K562 (cell line): ENCODE measurements around the gene METTL25. TPM values are rescaled to one million over a fixed set of nuclear protein-coding genes. Genes with fewer than 3 reads are reported as not detected.

Experiments used
- ATAC-seq: fragments of 200-7000 bp; cut with Tn5 transposase; 3 replicates; pipeline ENCODE4 v1.9.1; 2020; ENCODE audit warnings: moderate library complexity
- BruUV-seq: library from RNA; stranded (reverse); fragments of 400-500 nt; replicated peaks from 2 replicates; lab custom pipeline; 2021; lab: Mats Ljungman, UMichigan
- CTCF ChIA-PET: fragments of 300-600 bp; formaldehyde crosslinking; extraction: SDS; loops from one replicate; lab custom pipeline; 2021; ENCODE audit warnings: low intra/inter-chr PET ratio; lab: Yijun Ruan, JAX
- POLR2A ChIA-PET: fragments of 300-600, 350-650 bp; sonication (Branson Sonifier 250); formaldehyde crosslinking; extraction: SDS; loops from one replicate; lab custom pipeline; 2021; ENCODE audit warnings: antibody characterized with exemption, inconsistent platforms; lab: Yijun Ruan, JAX
- DNase-seq, 4 experiments: peaks; one replicate each; pipeline versions ENCODE4 v3.0.0 to v3.0.0-alpha.2; 2011 to 2018; ENCODE audit warnings: low spot score in 3 of 4, mixed read lengths in 3 of 4; ENCODE audit errors: extremely low read depth in 1 of 4
- FAIRE-seq: peaks from 2 replicates; lab custom pipeline; 2011; peaks lifted over from hg19 to GRCh38; lab: Jason Lieb, UNC
- H2AFZ ChIP-seq: 2 replicates; pipeline ENCODE4 v1.6.0; 2011; ENCODE audit warnings: low read depth, low read length, control low read depth, inconsistent platforms
- H3K27ac ChIP-seq: fragments of 200-600 bp; 3 replicates; pipeline ENCODE4 v1.8.0; 2011; ENCODE audit warnings: low read depth, mild to moderate bottlenecking, control low read depth, inconsistent platforms, low read length, moderate library complexity, mixed read lengths; ENCODE audit errors: extremely low read depth
- H3K27me3 ChIP-seq, 2 experiments: fragments of 300-600 bp in 1 of 2; 2 replicates in 1 of 2; 3 replicates in 1 of 2; pipeline versions ENCODE4 v1.6.0 to v1.8.0; 2011; ENCODE audit warnings: inconsistent platforms in 2 of 2, low read length in 2 of 2, mild to moderate bottlenecking in 1 of 2, mixed read lengths in 1 of 2, moderate library complexity in 1 of 2; ENCODE audit not compliant: control insufficient read depth in 2 of 2, insufficient read depth in 2 of 2
- H3K36me3 ChIP-seq: fragments of 300-600 bp; 3 replicates; pipeline ENCODE4 v1.8.0; 2011; ENCODE audit warnings: mild to moderate bottlenecking, low read length, inconsistent platforms; ENCODE audit not compliant: control insufficient read depth, insufficient read depth
- H3K4me1 ChIP-seq, 2 experiments: fragments of 200-600 bp in 1 of 2; replicated peaks in 1 of 2; 2 replicates in 1 of 2; 3 replicates in 1 of 2; pipeline versions ENCODE4 v1.5.1 to v1.8.0; 2011; ENCODE audit warnings: inconsistent platforms in 2 of 2, low read length in 2 of 2, mild to moderate bottlenecking in 1 of 2, mixed read lengths in 1 of 2, moderate library complexity in 1 of 2; ENCODE audit not compliant: control insufficient read depth in 2 of 2, insufficient read depth in 2 of 2
- H3K4me2 ChIP-seq: 2 replicates; pipeline ENCODE4 v1.6.1; 2011; ENCODE audit warnings: low read length, control low read depth, inconsistent platforms, mixed read lengths; ENCODE audit not compliant: insufficient read depth
- H3K4me3 ChIP-seq: fragments of 200-600 bp; sonication (generic), shearing (Covaris generic); 2 replicates; pipeline ENCODE4 v1.5.1; 2016; ENCODE audit warnings: control low read depth, inconsistent platforms
- H3K79me2 ChIP-seq: fragments of 200-600 bp; 3 replicates; pipeline ENCODE4 v1.8.0; 2011; ENCODE audit warnings: low read length, inconsistent platforms; ENCODE audit not compliant: control insufficient read depth, insufficient read depth
- H3K9ac ChIP-seq, 2 experiments: 2 replicates each; pipeline versions ENCODE4 v1.6.0 to v1.6.1; 2011; ENCODE audit warnings: low read depth in 2 of 2, low read length in 2 of 2, control low read depth in 1 of 2, inconsistent platforms in 1 of 2, mild to moderate bottlenecking in 1 of 2, mixed read lengths in 1 of 2; ENCODE audit not compliant: insufficient read depth in 1 of 2
- H3K9me1 ChIP-seq: one replicate; pipeline ENCODE4 v1.6.0; 2011; ENCODE audit warnings: inconsistent platforms, mild to moderate bottlenecking, low read length, moderate library complexity; ENCODE audit not compliant: control insufficient read depth, insufficient read depth
- H3K9me3 ChIP-seq: replicated peaks from 2 replicates; pipeline ENCODE4 v1.5.1; 2011; ENCODE audit warnings: low read depth, low read length, inconsistent platforms; ENCODE audit not compliant: control insufficient read depth, insufficient read depth
- H4K20me1 ChIP-seq: replicated peaks from 2 replicates; pipeline ENCODE4 v1.6.1; 2011; ENCODE audit warnings: low read length, inconsistent platforms, mixed read lengths; ENCODE audit not compliant: control insufficient read depth, insufficient read depth
- ARNT ChIP-seq, 2 experiments: fragments of 450-650 bp; IDR thresholded peaks; 2 replicates each; pipeline ENCODE4 v1.6.1; 2016; ENCODE audit warnings: mild to moderate bottlenecking in 1 of 2
- ERF ChIP-seq: fragments of 450-650 bp; formaldehyde crosslinking; IDR thresholded peaks from 2 replicates; pipeline ENCODE4 v1.4.0; 2020; ENCODE audit warnings: mild to moderate bottlenecking, mixed read lengths
- MAZ ChIP-seq, 2 experiments: fragments of 450-650 bp in 1 of 2; sonication (generic) in 1 of 2; formaldehyde crosslinking; IDR thresholded peaks in 1 of 2; conservative IDR thresholded peaks in 1 of 2; 2 replicates each; pipeline versions ENCODE4 v1.4.0 to v1.5.0; 2020; ENCODE audit warnings: mild to moderate bottlenecking in 1 of 2, missing genetic modification reagents in 1 of 2
- MTF1 ChIP-seq: fragments of 250-450 bp; sonication (Bioruptor Pico); IDR thresholded peaks from 2 replicates; pipeline ENCODE4 v1.9.0; 2021; ENCODE audit warnings: moderate library complexity, mild to moderate bottlenecking, inconsistent platforms, borderline replicate concordance
- NRF1 ChIP-seq, 2 experiments: fragments of 450-650 bp; IDR thresholded peaks in 1 of 2; conservative IDR thresholded peaks in 1 of 2; 2 replicates each; pipeline ENCODE4 v1.6.1; 2014; ENCODE audit warnings: mild to moderate bottlenecking in 2 of 2
- POLR3A ChIP-seq: IDR thresholded peaks from 2 replicates; pipeline ENCODE4 v1.6.1; 2011; ENCODE audit warnings: borderline replicate concordance, mild to moderate bottlenecking, moderate library complexity; ENCODE audit not compliant: insufficient read length, insufficient read depth; ENCODE audit errors: extremely low read depth
- RAD21 ChIP-seq, 2 experiments: fragments of 250-450 bp in 1 of 2; fragments of 450-650 bp in 1 of 2; sonication (Bioruptor Pico) in 1 of 2; formaldehyde crosslinking in 1 of 2; IDR thresholded peaks in 1 of 2; conservative IDR thresholded peaks in 1 of 2; 2 replicates each; pipeline versions ENCODE4 v1.4.0 to v1.8.0; 2020 to 2022; ENCODE audit warnings: mild to moderate bottlenecking in 2 of 2, moderate library complexity in 1 of 2
- SMARCB1 ChIP-seq: IDR thresholded peaks from 2 replicates; pipeline ENCODE4 v1.6.1; 2011; ENCODE audit warnings: improper control_type of control experiment, low read depth; ENCODE audit not compliant: insufficient read length
- SMC3 ChIP-seq: conservative IDR thresholded peaks from 2 replicates; pipeline ENCODE4 v1.6.1; 2011; ENCODE audit warnings: low read depth, low read length, improper control_type of control experiment; ENCODE audit not compliant: insufficient read depth
- ZNF140 ChIP-seq: fragments of 250-450 bp; sonication (Bioruptor Pico); IDR thresholded peaks from 2 replicates; pipeline ENCODE4 v1.8.0; 2021; ENCODE audit warnings: moderate library complexity, mild to moderate bottlenecking, inconsistent platforms
- ZNF696 ChIP-seq: fragments of 250-450 bp; sonication (Bioruptor Pico); conservative IDR thresholded peaks from 2 replicates; pipeline ENCODE4 v1.4.0; 2020; ENCODE audit warnings: mild to moderate bottlenecking, moderate library complexity
- WGBS: fragments of 100-300 bp; shearing (Covaris generic); methylation state at CpG from one replicate; pipeline ENCODE4 v1.1.6; 2016; ENCODE audit warnings: low coverage, mixed read lengths; ENCODE audit not compliant: insufficient coverage; ENCODE audit errors: missing lambda C conversion rate; 5-methylcytosine and 5-hydroxymethylcytosine counted together
- in situ Hi-C: fragments of 300-500 bp; cut with MboI; formaldehyde crosslinking; loops from 4 replicates; pipeline ENCODE4 v1.15.0; 2018; ENCODE audit warnings: inconsistent platforms, mixed read lengths
- intact Hi-C: fragments of 100-400 bp; cut with micrococcal nuclease; formaldehyde crosslinking; loops from 2 replicates; pipeline ENCODE4 v1.14.2; 2022
- polyA plus RNA-seq, 8 experiments: library from polyadenylated mRNA; depleted of rRNA in 4 of 8; stranded (reverse) in 5 of 8; unstranded in 3 of 8; fragments of >200 nt; fragmentation: Nextera tagmentation in 2 of 8; fragmentation: Illumina TruSeq in 1 of 8; extraction: Ambion mirVana in 2 of 8; extraction: Trizol in 1 of 8; gene quantifications; 2 replicates each; pipeline versions ENCODE4 v1.2.1 to v1.2.3, GENCODE V29; 2011 to 2014; ENCODE audit warnings: inconsistent platforms in 1 of 8, missing spikeins in 1 of 8
- total RNA-seq, 7 experiments: library from RNA; depleted of rRNA in 6 of 7; stranded (reverse); fragments of >200 nt in 6 of 7; fragmentation: Illumina TruSeq in 2 of 7; extraction: Trizol in 2 of 7; gene quantifications; 2 replicates each; pipeline versions ENCODE4 v1.2.1 to v1.2.3, GENCODE V29; 2011 to 2021; ENCODE audit warnings: low replicate concordance in 1 of 7
- TF ChIP-seq, protein P1 (sequence below): fragments of 450-650 bp; formaldehyde crosslinking; IDR thresholded peaks from 2 replicates; pipeline ENCODE4 v1.4.0; 2020; ENCODE audit warnings: mild to moderate bottlenecking, moderate library complexity
- TF ChIP-seq, protein P2 (sequence below): fragments of 450-650 bp; IDR thresholded peaks from 2 replicates; pipeline ENCODE4 v1.6.1; 2018; ENCODE audit not compliant: partially characterized antibody

The METTL25 gene
- total and polyA plus RNA-seq, 9 of the 15 experiments (the other 6 are each of a cell fraction or from before 2014, with no cell fraction given) = 0.50 to 2.4 (median 1.9) TPM

GRCh38 chr12:82527165-82527780, 168.9 kb downstream of the METTL25 start:
- no peak overlapping the region for H2AFZ ChIP-seq
- 12% methylated on average over 5 of the region's 5 CpGs for WGBS
- H3K9me1 ChIP-seq = no peaks in the 10 kb centered on the region
- H3K4me3 ChIP-seq = no peak overlapping the region
- H3K4me2 ChIP-seq = no peak overlapping the region
- peak; percentile 61 for FAIRE-seq
- DNase-seq = peak; percentile 17 to 52 (median 31)
- no peaks in the 10 kb centered on the region for H3K4me1 ChIP-seq
- BruUV-seq = no TSS peak
- H3K27ac ChIP-seq = no peak overlapping the region
- H3K79me2 ChIP-seq = no peaks in the 10 kb centered on the region
- ChIA-PET CTCF (no interaction called here), POLR2A (no interaction called here)
- no peaks in the 10 kb centered on the region for H4K20me1 ChIP-seq
- H3K9me3 ChIP-seq = no peaks in the 10 kb centered on the region
- intact Hi-C loops = no loop called here
- in situ Hi-C loops = no loop called here
- no peaks in the 10 kb centered on the region for H3K36me3 ChIP-seq
- H3K9ac ChIP-seq = no peak overlapping the region
- ATAC-seq = peak; percentile 51; the same call in 1 of the 3 replicates
- no peaks in the 10 kb centered on the region for H3K27me3 ChIP-seq
- TF ChIP-seq, protein P1, sequence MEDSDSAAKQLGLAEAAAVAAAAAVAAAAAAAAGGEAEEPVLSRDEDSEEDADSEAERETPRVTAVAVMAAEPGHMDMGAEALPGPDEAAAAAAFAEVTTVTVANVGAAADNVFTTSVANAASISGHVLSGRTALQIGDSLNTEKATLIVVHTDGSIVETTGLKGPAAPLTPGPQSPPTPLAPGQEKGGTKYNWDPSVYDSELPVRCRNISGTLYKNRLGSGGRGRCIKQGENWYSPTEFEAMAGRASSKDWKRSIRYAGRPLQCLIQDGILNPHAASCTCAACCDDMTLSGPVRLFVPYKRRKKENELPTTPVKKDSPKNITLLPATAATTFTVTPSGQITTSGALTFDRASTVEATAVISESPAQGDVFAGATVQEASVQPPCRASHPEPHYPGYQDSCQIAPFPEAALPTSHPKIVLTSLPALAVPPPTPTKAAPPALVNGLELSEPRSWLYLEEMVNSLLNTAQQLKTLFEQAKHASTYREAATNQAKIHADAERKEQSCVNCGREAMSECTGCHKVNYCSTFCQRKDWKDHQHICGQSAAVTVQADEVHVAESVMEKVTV (CRISPR knock-in tag) = 0 out of 2 replicates have a peak, but pooled peaks have one; percentile 41
- TF ChIP-seq ERF (CRISPR knock-in tag) (no peak), RAD21 (CRISPR knock-in tag; conservative IDR thresholded peaks at IDR 0.05 in 1 of 2, IDR thresholded peaks at IDR 0.05 in 1 of 2) (peak; percentile 65 to 68), POLR3A (no peak), SMC3 (peak; percentile 36; the same call in 1 of the 2 replicates), ZNF696 (CRISPR knock-in tag) (no peak), ARNT (IDR thresholded peaks at IDR 0.05) (no peak), ZNF140 (CRISPR knock-in tag) (no peak), MTF1 (CRISPR knock-in tag) (no peak), SMARCB1 (no peak), NRF1 (conservative IDR thresholded peaks at IDR 0.05 in 1 of 2, IDR thresholded peaks at IDR 0.05 in 1 of 2) (no peak), MAZ (CRISPR knock-in tag; conservative IDR thresholded peaks at IDR 0.05 in 1 of 2, IDR thresholded peaks at IDR 0.05 in 1 of 2) (no peak)
- TF ChIP-seq, protein P2, sequence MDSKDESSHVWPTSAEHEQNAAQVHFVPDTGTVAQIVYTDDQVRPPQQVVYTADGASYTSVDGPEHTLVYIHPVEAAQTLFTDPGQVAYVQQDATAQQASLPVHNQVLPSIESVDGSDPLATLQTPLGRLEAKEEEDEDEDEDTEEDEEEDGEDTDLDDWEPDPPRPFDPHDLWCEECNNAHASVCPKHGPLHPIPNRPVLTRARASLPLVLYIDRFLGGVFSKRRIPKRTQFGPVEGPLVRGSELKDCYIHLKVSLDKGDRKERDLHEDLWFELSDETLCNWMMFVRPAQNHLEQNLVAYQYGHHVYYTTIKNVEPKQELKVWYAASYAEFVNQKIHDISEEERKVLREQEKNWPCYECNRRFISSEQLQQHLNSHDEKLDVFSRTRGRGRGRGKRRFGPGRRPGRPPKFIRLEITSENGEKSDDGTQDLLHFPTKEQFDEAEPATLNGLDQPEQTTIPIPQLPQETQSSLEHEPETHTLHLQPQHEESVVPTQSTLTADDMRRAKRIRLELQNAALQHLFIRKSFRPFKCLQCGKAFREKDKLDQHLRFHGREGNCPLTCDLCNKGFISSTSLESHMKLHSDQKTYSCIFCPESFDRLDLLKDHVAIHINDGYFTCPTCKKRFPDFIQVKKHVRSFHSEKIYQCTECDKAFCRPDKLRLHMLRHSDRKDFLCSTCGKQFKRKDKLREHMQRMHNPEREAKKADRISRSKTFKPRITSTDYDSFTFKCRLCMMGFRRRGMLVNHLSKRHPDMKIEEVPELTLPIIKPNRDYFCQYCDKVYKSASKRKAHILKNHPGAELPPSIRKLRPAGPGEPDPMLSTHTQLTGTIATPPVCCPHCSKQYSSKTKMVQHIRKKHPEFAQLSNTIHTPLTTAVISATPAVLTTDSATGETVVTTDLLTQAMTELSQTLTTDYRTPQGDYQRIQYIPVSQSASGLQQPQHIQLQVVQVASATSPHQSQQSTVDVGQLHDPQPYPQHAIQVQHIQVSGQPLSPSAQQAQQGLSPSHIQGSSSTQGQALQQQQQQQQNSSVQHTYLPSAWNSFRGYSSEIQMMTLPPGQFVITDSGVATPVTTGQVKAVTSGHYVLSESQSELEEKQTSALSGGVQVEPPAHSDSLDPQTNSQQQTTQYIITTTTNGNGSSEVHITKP = no peak
